HCT116 (cell line): ENCODE measurements around the gene ALX4.

ENCODE experiments used
- CTCF ChIP-seq, 3 experiments: fragments of 200-600 bp in 1 of 3; sonication (generic) in 1 of 3; IDR thresholded peaks in 2 of 3; conservative IDR thresholded peaks in 1 of 3; 2 replicates each; pipeline ENCODE4 v1.5.1; 2012 to 2017; ENCODE audit warnings: low read depth in 2 of 3, low read length in 2 of 3, antibody characterized with exemption in 1 of 3, borderline replicate concordance in 1 of 3, control low read depth in 1 of 3, mild to moderate bottlenecking in 1 of 3, mixed read lengths in 1 of 3, mixed run types in 1 of 3, moderate library complexity in 1 of 3; ENCODE audit not compliant: insufficient read depth in 1 of 3
- ELF1 ChIP-seq: IDR thresholded peaks from 2 replicates; pipeline ENCODE4 v1.6.1; 2012; ENCODE audit warnings: low read depth, borderline replicate concordance
- EZH2 ChIP-seq: fragments of 200-600 bp; sonication (generic); IDR thresholded peaks from 2 replicates; pipeline ENCODE4 v1.6.1; 2017; ENCODE audit warnings: antibody characterized with exemption, mixed run types
- POLR2A ChIP-seq: IDR thresholded peaks from 2 replicates; pipeline ENCODE4 v1.7.0; 2011; ENCODE audit warnings: borderline replicate concordance; ENCODE audit not compliant: insufficient read depth, insufficient read length; ENCODE audit errors: extremely low read depth
- SIN3A ChIP-seq: IDR thresholded peaks from 2 replicates; pipeline ENCODE4 v1.6.1; 2012; ENCODE audit warnings: low read depth
- TF ChIP-seq, protein P1 (sequence below): IDR thresholded peaks from 2 replicates; pipeline ENCODE4 v1.6.1; 2012; ENCODE audit warnings: low read depth

GRCh38 chr11:44243086-44243485, 66.9 kb downstream of the ALX4 start:
- TF ChIP-seq CTCF (IDR thresholded peaks at IDR 0.05 in 2 of 3, conservative IDR thresholded peaks at IDR 0.05 in 1 of 3; ENCODE audit: borderline replicate concordance in 1 of 3, insufficient read depth in 1 of 3, low read depth in 2 of 3, low read length in 2 of 3), result no peak
- TF ChIP-seq SIN3A, result no peak
- TF ChIP-seq POLR2A, result no peak
- no peak for TF ChIP-seq EZH2
- TF ChIP-seq, protein P1, sequence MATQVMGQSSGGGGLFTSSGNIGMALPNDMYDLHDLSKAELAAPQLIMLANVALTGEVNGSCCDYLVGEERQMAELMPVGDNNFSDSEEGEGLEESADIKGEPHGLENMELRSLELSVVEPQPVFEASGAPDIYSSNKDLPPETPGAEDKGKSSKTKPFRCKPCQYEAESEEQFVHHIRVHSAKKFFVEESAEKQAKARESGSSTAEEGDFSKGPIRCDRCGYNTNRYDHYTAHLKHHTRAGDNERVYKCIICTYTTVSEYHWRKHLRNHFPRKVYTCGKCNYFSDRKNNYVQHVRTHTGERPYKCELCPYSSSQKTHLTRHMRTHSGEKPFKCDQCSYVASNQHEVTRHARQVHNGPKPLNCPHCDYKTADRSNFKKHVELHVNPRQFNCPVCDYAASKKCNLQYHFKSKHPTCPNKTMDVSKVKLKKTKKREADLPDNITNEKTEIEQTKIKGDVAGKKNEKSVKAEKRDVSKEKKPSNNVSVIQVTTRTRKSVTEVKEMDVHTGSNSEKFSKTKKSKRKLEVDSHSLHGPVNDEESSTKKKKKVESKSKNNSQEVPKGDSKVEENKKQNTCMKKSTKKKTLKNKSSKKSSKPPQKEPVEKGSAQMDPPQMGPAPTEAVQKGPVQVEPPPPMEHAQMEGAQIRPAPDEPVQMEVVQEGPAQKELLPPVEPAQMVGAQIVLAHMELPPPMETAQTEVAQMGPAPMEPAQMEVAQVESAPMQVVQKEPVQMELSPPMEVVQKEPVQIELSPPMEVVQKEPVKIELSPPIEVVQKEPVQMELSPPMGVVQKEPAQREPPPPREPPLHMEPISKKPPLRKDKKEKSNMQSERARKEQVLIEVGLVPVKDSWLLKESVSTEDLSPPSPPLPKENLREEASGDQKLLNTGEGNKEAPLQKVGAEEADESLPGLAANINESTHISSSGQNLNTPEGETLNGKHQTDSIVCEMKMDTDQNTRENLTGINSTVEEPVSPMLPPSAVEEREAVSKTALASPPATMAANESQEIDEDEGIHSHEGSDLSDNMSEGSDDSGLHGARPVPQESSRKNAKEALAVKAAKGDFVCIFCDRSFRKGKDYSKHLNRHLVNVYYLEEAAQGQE, result no peak
- no peak for TF ChIP-seq ELF1
